Measurements from ENCODE around the gene SSTR3.

- TF ChIP-seq CTCF (IDR thresholded peaks at IDR 0.05) (no peak), POLR2AphosphoS5 (IDR thresholded peaks at IDR 0.05) (no peak), EP300 (IDR thresholded peaks at IDR 0.05) (no peak)
Measured at GRCh38 chr22:37210041-37210803, 2.1 kb downstream of the SSTR3 start.
